GM18873 (cell line): ENCODE data around the gene USP5.

ENCODE experiments used
- ATAC-seq: cut with Tn5 transposase; IDR thresholded peaks from one replicate; pipeline ENCODE4 v1.9.1; 2021; ENCODE audit warnings: mild to moderate bottlenecking, moderate library complexity, moderate number of reproducible peaks; ENCODE audit not compliant: unreplicated experiment, low FRiP score

Gene USP5

DNA sequence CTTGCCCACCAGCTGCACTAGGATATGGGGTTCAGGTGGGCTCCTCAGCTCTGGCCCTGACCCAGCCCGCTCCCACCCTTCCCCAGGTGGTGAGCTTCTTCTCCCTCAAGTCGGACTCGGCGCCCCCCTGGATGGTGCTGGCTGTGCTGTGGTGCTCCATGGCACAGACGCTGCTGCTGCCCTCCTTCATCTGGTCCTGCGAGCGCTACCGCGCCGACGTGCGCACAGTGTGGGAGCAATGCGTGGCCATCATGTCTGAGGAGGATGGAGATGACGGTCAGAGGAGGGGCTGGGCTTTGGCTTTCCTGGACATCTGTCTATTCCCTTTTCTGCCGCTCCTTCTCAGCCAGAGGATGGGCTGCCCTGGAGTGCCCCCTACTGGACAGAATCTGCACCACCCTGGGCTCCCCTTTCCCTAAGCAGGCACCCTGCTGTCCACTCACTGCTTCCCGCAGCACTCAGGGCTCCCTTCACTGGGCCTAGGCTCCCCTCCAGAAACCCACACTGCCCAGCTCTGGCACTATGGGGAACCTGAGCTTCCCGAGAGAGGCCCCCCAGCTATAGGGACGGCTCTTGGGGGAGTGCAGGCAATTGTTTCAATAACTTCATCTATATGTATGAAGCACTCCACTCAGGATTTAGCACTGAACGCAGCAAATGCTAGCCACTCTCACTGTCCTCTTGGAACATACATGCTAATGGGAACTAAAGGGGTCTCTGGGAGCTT lies 26.4 kb upstream of the USP5 start:
- no peak for ATAC-seq

DNA sequence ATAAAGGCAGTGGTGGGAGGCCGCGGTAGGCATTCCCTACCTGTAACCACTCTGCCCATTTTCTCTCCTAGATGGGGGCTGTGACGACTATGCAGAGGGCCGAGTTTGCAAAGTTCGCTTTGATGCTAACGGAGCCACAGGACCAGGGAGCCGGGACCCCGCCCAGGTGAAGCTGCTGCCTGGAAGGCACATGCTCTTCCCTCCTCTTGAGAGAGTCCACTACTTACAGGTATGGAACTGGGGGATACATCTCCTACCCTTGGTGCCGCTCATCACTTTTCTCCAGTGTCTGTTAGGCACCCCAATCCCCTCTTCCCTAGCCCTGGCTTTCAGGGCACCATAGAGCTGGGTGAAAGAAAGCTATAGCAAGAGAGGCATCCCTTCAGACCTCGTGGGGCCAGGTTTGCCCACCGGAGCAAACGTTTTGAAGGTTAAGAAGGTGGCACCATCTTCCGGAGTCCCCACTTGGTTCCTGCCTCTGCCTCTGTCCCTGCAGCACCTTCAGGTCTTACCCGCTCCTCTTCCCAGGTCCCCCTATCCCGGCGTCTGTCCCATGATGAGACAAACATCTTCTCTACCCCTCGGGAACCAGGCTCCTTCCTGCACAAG lies 25.7 kb upstream of the USP5 start:
- ATAC-seq, result no peak

DNA sequence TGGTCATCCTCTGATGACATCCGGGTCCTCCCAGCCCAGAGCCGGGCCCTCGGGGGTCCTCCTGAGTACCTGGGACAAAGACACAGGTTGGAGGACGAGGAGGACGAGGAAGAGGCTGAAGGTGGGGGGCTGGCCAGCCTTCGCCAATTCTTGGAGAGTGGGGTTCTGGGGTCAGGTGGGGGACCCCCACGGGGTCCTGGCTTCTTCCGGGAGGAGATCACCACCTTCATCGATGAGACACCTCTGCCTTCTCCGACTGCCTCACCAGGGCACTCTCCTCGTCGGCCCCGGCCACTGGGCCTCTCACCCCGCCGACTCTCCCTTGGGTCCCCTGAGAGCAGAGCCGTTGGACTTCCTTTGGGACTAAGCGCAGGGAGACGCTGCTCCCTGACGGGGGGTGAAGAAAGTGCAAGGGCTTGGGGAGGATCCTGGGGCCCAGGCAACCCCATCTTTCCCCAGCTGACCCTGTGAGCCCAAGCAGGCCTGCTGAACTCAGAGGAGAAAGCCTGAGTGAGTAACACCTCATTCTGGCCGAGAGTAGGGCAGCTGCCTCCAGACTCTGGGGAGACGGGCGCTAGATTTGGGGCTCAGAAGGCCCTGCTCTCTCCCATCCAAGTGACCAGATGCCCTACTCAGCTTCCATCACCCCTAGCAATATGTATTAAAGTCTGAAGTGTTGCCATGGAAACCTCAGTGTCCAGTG lies 25.1 kb upstream of the USP5 start:
- ATAC-seq, result no peak

DNA sequence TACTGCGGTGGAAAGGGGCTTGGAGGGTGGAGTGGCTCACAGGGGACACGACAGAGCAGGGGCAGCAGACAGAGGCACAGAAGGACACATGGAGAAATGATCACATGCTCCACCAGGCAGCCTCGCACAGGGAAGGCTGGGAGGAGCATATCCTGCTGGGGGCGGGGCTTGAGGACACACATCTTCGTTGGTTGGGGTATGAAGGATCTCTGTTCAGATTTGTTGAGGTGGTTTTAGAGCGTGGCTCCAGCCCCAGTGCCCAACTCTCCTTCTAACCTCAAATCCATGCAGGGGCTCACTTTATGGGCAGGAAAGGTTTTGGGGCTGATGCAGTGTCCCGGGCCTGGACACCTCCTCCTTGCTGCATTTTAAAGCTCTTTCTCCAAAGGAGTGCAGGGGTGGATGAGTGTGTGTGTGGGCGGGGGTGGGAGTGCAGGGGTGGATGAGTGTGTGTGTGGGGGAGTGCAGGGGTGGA lies 24.5 kb upstream of the USP5 start:
- no peak for ATAC-seq

DNA sequence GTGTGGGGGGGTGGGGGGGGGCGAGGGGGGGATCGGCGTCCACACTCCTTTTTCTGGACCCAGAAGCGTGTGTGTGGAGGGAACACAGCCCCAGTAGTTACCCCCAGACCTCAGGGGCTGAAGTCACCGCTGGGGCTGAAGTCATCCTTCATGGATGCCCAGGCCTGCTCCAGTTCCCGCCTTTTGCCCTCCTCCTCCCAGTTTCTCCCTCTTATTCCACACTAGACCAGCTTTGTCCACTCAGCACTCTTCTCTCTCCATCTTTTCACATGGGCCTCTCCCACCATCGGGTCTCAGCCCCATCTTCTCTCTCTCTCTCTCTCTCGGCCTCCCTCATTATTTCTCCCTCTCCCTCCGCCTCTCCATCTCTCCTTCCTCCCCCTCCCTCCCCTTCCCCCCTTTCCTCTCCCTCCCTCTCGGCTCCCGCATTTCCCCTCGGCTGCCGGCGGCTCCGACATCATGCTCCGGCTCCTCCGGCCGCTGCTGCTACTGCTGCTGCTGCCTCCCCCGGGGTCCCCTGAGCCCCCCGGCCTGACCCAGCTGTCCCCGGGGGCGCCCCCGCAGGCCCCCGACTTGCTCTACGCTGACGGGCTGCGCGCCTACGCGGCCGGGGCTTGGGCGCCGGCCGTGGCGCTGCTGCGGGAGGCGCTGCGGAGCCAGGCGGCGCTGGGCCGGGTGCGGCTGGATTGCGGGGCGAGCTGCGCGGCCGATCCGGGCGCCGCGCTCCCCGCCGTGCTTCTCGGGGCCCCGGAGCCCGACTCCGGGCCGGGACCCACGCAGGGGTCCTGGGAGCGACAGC lies 23.8 kb upstream of the USP5 start, which contains the start of gene P3H3:
Gene P3H3 (plus strand): TSS at position 426 of the 799 bp plus-strand sequence. CDS start 34 bp downstream, at position 460.
- no peak for ATAC-seq

DNA sequence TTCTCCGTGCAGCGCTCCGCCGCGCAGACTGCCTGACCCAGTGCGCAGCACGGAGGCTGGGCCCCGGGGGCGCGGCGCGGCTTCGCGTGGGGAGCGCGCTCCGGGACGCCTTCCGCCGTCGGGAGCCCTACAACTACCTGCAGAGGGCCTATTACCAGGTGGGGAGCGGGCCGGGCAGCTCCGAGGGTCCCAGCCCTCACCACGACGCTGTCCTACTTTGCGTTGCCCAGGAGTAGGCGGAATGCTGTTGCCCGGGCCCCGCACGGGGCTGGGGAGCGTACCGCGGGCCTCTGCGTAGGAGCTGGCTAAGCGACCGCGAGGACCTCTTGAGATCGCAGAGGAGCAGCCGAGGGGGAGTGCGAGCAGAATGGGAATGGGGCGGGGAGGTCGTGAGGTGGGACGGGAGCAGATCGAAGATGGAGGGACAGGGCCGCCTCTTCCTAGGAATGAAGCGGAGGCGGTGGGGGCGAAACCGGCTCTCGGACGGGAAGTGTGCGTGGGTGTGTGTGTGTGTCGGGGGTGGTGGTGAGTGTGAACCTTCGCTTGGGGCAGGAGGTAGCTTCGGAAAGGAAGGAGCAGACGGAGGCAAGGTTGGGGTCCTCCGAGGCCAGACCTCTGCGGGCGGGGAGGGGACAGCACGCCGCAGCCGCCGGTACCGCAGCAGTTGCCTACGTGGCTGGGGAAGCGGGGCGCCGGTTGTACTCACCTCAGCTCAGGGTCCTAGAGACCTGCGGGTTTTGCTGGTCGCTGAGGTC lies 23.0 kb upstream of the USP5 start:
- ATAC-seq, result no peak

DNA sequence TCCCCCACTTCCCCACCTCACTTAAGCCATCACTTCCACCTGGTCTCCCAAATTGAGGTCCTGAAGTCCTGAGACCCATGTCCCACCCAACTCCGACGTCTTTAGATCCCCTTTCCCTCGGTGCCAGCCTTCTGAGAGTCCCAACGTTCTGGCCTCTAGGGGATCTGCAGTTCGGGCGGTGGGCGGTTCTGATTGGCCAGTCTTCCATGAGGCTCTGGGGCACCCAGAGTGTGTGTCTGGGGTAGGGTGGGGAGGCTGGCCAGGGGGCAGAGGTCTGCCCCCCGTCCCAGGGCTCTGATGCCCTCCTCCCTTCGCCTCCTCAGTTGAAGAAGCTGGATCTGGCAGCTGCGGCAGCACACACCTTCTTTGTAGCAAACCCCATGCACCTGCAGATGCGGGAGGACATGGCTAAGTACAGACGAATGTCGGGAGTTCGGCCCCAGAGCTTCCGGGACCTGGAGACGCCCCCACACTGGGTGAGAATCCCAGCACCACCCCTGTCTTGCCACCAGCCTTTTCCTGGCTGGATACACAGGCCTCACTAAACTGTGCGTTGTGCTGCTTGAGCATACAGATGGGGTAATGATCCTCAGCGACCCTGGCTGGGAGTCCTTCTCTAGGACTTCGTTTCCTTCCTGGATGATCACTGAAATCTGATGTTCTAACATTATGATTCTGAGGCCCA lies 22.3 kb upstream of the USP5 start:
- ATAC-seq, result no peak

DNA sequence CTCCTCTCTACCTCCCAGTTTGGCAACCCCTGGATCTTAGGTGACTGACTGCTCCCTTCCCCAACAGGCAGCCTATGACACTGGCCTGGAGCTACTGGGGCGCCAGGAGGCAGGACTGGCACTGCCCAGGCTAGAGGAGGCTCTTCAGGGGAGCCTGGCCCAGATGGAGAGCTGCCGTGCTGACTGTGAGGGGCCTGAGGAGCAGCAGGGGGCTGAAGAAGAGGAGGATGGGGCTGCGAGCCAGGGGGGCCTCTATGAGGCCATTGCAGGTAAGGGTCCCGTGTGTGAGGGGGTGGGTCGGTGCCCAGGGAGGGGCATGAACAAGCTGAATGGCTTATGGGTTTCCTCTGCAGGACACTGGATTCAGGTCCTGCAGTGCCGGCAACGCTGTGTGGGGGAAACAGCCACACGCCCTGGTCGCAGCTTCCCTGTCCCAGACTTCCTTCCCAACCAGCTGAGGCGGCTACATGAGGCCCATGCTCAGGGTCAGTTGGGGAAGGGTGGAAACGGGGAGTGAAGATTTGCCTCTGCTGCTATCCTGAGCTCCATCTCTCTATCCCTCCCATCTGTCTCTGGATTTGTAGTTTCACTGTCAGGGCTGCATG lies 21.6 kb upstream of the USP5 start:
- no peak for ATAC-seq

DNA sequence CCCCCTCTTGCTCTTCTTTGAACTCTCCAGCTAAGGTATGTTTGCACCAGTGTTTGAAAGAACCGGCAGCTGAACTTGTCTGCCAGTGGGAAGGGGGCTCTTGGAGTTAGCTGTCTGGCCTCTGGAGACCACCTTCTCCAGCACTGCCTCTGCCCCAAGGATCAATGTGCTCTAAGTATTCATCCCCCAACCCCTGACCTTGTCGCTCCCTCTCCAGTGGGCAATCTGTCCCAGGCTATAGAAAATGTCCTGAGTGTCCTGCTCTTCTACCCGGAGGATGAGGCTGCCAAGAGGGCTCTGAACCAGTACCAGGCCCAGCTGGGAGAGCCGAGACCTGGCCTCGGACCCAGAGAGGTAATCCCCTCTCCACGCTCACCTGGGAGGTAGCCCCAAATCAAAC lies 21.0 kb upstream of the USP5 start:
- ATAC-seq, result no peak

DNA sequence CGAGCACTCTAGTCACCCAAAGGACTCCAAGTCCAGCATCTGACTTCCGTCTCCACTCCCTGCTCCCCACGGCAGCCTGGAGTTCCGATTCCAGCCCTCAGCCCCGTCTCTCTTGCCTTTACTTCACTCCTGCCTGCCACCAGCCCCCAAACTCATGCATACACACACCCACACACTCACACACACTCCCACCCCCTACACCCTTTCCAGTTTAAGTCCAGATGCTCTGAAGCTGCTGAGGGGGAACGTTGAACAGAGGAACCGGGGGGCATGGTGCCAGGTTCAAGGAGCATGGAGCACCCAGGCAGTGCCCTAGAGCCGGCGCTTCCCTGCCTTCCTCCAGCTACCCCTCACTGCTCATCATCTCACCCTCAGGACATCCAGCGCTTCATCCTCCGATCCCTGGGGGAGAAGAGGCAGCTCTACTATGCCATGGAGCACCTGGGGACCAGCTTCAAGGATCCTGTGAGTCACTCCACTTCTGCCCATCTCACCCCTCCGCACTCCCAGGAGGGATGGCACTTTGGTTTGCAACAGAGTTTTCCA lies 20.4 kb upstream of the USP5 start:
- ATAC-seq, result no peak

DNA sequence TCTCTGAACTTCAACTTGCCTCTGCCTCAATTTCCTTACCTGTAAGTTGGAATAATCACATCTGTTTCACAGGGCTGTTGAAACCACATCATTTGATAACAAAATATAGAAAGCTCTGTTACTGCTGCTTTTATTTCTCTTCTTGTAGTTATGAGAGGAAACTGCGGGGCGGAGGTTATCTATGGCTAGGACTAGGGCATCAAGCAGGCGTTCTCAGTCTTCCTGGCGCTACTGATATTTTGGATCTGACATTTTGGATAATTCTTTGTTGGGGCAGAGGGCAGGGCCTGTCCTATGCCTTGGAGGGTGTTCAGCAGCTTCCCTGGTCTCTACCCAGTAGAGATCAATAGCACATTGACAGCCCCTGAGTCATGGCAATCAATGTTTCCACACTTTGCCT lies 19.8 kb upstream of the USP5 start:
- no peak for ATAC-seq

DNA sequence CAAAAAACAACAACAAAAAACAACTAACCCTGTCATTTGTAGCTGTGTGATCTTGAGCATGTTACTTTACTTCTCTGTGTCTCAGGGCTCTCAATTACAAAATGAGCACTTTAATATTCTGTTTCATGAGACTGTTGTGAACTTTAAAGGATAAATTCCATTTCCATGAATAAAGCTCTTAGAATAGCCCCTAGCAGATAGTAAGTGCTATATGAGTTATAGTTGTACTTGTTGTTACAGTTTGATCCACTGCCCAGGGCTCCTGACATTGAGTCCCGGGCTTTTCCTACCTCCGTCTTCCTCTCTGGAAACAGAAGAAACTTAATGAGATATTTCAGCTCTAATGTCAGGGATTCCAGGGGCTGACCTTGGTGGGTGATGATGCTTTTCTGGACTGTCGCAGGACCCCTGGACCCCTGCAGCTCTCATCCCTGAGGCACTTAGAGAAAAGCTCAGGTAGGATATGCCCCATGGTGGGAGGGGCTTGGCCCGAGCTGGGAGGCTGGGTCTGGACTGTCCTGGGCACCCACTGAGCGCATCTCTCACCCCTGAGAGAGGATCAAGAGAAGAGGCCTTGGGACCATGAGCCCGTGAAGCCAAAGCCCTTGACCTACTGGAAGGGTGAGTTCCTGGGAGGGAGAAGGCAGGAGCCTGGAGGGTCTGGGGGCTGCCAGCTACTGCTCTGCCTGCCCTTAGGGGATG lies 18.6 kb upstream of the USP5 start:
- no peak for ATAC-seq

DNA sequence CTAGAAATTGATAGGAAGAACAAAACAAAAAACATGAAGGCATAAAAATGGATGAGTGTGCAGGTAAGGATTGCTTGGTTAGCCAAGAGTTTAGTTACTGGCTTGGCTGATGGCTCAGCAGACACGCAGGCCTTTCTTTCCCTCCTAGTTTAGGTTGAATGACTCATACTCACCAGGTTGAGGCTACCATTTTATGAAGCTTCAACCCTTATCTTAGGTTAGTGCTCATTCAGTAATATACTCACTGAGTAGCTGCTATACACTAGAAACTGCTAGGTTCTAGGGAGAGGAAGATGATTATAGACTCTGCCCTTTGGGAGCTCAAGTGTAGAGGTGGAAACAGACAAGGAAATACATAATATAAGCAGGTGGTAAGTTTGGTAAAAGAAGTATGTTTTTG lies 17.7 kb upstream of the USP5 start:
- ATAC-seq, result no peak

DNA sequence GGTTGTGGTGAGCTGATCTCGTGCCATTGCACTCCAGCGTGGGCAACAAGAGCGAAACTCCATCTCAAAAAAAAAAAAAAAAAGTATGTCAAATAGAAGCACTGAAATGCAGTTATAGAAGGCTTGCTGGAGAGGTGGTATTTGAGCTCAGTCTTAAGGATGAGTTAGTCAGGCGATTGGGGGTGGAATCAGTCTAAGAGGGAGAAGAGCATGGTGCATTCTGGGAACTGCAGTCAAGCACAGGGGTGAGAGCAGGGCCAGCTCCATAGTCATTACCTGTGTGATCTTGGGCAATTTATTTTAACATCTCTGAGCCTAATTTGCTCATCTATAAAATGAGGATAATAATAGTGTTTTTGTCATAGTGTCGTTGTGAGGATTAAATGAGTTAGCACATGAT lies 17.1 kb upstream of the USP5 start:
- no peak for ATAC-seq

DNA sequence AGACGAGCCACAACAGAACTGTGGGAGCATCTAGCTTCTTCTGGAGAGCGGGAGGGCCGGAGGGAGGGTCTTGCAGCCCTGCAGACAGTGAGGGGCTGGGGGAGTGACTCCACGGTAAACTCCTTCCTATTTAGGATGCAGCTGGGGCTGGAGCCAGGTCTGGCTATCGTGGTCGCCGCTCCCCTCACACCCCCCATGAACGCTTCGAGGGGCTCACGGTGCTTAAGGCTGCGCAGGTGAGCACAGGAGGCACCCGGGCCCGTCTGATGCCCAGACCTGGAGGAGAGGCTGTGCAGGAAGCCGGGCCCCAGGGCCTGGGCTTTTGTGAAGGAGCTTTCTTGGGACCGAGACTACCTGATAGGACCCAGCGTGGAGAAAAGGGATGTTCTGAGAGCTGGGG lies 15.1 kb upstream of the USP5 start:
- ATAC-seq, result no peak

DNA sequence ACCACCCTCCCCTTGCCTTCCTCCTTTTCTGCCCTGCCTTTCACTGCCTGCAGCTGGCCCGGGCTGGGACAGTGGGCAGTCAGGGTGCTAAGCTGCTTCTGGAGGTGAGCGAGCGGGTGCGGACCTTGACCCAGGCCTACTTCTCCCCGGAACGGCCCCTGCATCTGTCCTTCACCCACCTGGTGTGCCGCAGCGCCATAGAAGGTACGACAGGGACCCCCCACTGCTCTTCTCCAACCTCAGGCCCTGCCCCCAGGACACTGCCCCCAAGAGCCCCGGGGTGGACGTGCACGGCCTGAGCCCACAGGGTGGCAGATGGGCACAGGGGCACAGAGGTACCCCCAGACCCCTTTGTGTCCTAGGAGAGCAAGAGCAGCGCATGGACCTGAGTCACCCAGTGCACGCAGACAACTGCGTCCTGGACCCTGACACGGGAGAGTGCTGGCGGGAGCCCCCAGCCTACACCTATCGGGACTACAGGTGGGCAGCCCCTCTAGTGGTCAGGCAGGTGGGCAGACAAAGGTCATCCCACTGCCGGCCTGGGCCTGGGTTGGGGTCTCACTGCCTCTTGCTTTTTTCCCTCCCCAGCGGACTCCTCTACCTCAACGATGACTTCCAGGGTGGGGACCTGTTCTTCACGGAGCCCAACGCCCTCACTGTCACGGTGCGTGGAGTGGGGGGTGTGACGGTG lies 14.4 kb upstream of the USP5 start:
- ATAC-seq, result no peak

DNA sequence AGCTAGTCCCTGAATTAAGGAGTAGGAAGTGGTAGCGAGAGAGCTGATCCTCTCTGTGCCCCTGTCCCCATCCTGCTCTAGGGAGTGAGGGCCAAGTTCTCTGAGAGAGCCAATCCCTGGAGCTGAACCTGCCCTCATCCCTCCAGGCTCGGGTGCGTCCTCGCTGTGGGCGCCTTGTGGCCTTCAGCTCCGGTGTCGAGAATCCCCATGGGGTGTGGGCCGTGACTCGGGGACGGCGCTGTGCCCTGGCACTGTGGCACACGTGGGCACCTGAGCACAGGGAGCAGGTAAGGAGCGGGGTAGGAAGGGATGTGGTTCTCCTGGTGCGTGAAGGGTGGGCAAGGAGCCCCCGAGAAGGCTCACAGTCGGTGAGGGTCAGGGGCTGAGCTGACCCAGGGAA lies 13.1 kb upstream of the USP5 start:
- no peak for ATAC-seq
